NOMO-1 (cell line): ENCODE results near the gene MAPK14.
"Not testable (repeated sequence)": the region's sequence is repeated elsewhere in the genome, so short reads cannot be mapped to it uniquely, and the experiment has no call there.

ENCODE experiments used
- DNase-seq, 2 experiments: peaks; one replicate each; lab custom pipeline; 2025; ENCODE audit not compliant: unreplicated experiment in 2 of 2; lab: John Stamatoyannopoulos, UW

MAPK14 gene

DNA sequence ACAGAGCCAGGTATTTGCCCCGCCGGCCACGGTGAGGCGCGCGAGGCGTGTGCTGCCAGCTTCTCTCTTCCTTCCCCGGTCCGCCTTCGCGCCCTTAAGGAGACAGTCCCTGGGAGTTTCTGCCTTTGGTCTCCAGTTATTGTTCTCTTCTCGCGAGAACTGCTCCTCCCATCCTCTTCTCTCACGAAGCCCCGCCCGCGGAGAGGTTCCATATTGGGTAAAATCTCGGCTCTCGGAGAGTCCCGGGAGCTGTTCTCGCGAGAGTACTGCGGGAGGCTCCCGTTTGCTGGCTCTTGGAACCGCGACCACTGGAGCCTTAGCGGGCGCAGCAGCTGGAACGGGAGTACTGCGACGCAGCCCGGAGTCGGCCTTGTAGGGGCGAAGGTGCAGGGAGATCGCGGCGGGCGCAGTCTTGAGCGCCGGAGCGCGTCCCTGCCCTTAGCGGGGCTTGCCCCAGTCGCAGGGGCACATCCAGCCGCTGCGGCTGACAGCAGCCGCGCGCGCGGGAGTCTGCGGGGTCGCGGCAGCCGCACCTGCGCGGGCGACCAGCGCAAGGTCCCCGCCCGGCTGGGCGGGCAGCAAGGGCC, at the start of gene MAPK14:
Gene MAPK14 (plus strand): TSS at position 308 of the 587 bp plus-strand sequence. CDS start 350 bp downstream, outside the sequence.
- peak; percentile 93 to 100 for DNase-seq

DNA sequence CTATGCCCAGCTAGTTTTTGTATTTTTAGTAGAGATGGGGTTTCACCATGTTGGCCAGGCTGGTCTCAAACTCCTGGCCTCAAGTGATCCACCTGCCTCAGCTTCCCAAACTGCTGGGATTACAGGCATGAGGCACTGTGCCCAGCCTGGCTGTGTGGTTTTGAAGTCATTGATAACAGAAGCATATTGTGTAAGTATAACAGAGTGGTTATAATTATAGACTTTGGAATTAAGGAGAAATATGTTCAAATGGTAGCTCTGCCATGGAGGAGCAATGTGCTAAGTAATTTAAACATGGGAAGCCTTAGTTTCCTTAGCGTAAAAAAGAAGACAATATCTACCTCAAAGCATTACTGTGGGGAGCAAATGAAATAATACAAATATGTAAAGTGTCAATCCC, 47.5 kb upstream of the MAPK14 start:
- not testable (repeated sequence) for DNase-seq

DNA sequence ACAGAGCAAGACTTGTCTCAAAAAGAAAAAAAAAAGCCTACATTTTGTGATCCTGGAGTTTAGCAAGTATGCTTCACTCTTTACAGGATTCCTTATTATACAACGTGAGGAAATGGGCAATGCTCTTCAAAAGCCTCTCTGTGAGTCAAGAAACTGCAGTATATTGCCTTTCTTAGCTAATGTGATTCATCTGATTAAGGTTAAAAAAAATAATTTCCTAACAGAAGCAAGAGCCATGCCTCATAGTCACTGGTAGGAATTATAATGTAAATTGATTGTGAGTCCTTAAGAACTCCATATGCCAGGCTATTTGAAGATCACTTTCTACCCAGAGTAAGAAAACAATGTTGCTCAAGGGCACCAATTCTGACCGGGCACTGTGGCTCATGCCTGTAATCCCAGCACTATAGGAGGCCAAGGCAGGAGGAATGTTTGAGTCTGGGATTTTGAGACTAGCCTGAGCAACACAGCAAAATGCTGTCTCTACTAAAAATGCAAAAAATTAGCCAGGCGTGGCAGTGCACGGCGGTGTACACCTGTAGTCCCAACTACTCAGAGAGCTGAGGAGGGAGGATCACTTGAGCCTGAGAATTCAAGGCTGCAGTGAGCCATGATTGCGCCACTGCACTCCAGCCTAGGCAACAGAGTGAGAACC, 46.5 kb upstream of the MAPK14 start:
- no peak for DNase-seq

- no peak for DNase-seq
These were observed 42.9 kb upstream of the MAPK14 start for GRCh38 chr6:35984701-35985100.

DNA sequence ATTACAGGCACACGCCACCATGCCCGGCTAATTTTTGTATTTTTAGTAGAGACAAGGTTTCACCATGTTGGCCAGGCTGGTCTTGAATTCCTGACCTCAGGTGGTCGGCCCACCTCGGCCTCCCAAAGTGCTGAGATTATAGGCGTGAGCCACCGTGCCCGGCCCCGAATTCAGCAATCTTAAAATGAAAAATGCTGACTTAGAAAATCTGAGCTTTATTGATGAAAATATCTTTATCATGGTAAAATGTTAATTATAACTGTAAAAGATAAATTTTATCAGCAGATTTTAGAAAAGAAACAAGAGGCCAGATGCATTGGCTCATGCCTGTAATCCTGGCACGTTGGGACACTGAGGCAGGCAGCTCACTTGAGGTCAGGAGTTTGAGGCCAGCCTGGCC, 39.6 kb upstream of the MAPK14 start:
- DNase-seq = not testable (repeated sequence)

GRCh38 chr6:35993150-35993549, 34.5 kb upstream of the MAPK14 start:
- no peak for DNase-seq

GRCh38 chr6:36000451-36000850, 27.2 kb upstream of the MAPK14 start:
- no peak for DNase-seq

GRCh38 chr6:36015666-36016065, 11.9 kb upstream of the MAPK14 start:
- no peak for DNase-seq

DNA sequence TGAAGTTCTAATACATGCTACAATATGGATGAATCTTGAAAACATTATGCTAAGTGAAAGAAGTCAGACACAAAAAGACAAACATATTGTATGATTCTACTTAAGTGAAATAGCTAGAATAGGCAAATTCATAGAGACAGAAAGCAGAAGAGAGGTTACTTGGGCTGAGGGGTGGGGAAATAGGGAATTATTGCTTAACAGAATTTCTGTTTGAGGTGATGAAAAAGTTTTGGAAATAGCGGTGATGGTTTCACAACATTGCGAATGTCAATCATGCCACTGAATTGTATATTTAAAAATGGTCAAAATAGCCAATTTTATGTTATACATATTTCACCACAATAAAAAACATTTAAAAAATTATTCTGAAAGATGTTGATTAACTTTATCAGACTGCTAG, 9.3 kb upstream of the MAPK14 start:
- peak; percentile 84 to 88 for DNase-seq

DNA sequence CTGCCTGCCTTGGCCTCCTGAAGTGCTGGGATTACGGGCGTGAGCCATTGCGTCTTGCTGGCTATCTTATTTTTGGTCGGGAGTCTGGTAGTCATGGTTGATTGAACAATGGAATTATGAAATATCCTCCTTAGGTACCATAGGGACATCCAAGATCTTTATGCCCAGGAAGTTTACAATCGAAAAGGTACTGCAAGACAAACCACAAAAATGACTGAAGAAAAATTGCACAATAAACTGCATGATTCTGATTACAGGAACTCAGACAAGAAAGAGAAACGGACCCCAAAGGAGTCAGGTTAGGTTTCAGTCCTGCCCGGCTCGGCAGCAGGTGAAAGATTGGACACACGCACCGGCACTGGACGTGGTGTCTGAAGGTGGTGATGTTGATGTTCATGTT, 8.4 kb upstream of the MAPK14 start:
- peak; percentile 56 to 87 for DNase-seq

DNA sequence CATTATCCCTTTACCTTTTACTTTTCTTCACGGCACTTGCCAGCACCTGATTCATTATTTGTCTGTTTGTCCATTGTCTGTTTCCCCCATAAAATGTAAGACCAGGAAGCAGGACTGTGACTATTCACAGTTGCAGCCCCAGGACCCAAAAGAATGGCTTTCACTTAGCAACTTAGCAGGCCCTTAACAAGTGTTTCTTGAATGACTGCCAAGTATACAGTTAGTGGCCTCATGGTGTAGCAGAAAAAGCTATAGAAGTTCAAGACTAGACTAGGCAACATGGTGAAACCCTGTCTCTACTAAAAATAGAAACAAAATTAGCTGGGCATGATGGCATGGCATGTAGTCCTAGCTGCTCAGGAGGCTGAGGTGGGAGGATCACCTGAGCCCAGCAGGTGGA, 7.5 kb upstream of the MAPK14 start:
- DNase-seq = no peak

DNA sequence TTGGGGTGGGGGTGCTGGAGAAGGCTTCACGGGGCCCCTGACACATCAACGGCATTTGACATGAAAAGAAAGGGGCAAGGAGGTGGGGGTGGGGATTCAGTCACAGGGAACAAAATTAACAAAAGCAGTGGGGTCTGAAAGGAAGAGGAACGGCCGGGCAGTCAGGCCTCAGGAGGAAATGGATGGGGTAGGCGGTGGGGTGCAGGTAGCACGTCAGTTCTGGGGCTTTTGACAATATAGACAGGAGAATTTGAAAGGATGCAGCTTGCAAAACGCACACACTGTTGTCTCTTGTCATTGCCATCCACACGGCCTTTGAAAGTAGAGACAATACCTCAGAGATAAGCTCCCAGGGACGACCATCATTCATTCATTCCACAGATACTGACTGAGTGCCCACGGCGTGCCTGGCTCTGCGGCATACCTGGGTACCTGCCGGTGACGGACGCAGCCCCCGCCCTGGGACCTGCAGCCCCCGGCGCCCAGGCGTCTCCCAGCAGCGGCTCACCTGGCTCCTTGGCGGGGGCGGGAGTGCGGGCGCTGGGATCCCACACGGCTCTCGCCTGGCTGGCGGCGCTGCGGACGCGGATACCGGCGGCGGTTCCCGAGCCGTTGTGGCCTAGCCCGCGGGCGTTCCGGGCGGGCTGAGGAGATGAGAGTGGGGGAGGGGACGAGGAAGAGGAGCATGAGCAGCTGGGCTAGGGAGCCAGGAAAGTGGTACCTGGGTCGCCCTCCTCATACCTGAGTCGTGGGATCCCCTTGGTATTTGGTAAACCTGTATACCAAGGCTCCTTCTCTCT, 3.4 kb upstream of the MAPK14 start, which contains the start of gene SLC26A8:
Gene SLC26A8 (minus strand): TSS at position 646 of the 800 bp plus-strand sequence. CDS start 4,934 bp downstream, outside the sequence.
- no peak for DNase-seq

DNA sequence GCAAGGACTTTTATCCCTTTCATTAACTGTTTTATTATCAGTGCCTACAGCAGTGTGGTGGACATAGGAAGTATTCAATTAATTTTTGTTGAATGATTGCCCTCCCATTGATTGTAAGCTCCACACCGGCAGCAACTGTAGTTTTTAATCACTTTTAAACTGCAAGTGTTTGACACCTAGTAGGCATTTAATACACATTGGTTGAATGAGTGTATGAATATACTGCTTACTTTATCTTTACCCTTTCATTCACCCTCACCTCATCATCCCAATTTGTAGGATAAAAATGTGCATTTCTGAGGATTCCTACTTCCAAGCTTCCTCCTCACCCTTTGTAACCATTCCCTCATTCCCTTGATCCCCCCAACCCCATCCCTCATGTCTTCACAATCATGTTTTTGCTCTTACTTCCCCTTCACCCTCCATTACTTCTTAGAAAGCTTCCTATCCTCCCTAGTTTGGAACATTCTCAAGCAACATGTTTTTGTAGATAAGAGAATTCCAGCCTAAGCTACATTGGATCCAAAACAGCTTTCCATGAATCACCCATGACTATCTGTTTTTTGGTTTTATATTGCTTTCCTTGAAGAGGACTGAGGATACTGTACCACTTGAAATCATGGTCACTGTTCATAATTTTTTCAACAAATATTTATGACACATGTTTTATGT, 2.2 kb upstream of the MAPK14 start:
- no peak for DNase-seq

DNA sequence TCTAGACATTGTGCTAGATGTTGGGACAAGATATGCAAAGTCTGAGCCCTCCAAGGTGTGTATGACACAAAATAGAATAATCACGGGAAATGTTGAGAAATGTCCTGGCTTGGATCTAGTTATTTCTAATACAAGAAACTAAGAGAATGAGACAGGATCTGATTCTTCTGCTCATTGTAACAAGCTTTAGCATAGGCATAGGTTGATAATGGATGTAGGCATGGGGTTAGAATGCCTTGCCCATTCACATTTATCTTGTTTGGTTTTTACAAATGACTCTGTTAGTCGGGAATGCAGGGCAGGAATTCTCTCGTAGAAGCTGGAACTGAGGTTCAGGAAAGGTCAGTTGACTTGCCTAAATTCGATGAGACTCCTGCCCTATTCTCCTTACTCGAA, 1.7 kb upstream of the MAPK14 start:
- no peak for DNase-seq

- no peak for DNase-seq
These were observed 674 bp downstream of the MAPK14 start for GRCh38 chr6:36028088-36028876.

DNA sequence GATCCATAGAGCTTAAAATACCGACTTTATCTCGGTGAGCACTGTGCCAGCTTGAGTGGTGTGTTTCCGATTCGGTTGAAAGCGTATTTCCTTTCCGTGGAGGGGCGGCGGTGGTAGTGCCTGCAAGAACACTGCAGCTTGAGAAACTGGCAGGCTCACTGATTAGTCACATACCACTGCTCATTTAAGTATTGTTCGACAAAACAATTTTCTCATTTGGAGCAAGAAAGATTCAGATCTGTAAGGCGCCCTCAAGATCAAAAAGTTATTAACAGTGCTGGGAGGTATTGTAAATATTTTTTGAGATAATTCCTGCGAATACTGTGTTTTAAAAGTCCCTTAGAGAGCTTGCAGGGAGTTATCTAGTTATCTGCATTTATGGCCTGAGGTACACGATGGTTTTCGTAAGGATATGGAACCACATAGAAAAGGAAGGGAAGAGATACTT, 1.3 kb downstream of the MAPK14 start:
- DNase-seq = peak in 1 of 2 experiments; percentile 45

DNA sequence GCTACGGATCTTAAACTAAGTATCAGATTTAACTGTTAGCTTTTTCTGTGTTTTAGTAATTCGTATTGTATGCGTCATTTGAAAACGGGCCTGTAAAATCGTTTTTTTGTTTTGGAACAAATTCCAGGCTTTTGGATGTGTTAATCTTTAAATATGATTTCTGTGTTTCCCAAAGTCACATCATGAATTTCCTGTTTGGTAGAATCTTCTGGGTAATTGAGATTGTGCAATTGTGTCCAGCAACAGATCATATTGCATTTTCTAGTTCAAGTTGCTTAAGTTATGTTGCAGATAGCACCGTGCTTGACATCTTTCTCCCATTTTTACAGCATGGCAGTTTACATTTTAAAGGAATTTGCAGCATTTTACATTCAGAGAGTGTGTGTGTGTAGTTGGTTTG, 1.9 kb downstream of the MAPK14 start:
- peak; percentile 61 to 85 for DNase-seq

- peak; percentile 73 to 84 for DNase-seq
These were observed 4.7 kb downstream of the MAPK14 start for GRCh38 chr6:36032261-36032660.

DNA sequence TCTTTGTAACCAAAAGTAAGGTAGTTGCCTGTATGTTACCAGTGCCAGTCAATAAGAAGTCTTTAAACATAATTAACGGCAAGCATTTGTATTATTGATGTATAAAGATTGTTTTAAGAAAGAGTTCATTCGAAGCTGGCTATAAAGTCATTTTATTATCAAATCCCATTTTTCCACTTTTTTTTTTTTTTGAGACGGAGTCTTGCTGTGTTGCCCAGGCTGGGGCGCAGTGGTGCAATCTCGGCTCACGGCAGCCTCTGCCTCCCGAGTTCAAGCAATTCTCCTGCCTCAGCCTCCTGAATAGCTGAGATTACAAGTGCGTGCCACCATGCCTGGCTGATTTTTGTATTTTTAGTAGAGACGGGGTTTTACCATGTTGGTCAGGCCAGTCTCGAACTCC, 5.5 kb downstream of the MAPK14 start:
- DNase-seq = not testable (repeated sequence)

DNA sequence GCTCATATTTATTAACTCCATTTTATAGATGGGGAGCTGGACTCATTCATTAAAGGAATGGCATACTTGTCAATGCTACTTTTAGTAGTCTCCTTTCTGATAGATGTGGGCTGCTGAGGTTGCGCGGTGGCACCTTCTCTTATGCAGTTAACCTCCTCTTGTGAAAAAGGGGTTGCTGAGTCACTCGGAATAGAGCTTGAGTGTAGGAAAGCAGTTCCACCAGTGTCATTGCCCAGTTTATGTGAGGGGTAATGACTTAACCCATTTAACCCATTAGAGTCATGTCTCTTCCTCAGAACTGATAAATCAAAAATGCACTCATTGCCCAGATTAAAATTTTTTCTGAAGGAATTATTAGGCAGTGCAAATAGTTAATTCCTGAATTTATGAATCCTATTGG, 6.3 kb downstream of the MAPK14 start:
- DNase-seq = peak; percentile 42 to 88
